B cell (primary cell): ENCODE results near the gene MAL.

Source experiments
- CTCF ChIP-seq: fragments of 200-600 bp; IDR thresholded peaks from one replicate; pipeline ENCODE4 v1.8.0; 2022; ENCODE audit warnings: antibody characterized with exemption, mild to moderate bottlenecking
- EZH2 ChIP-seq: IDR thresholded peaks from 2 replicates; pipeline ENCODE4 v1.6.1; 2012; ENCODE audit warnings: borderline replicate concordance, low read depth, mild to moderate bottlenecking, moderate library complexity, low read length; ENCODE audit not compliant: insufficient read depth, poor library complexity, severe bottlenecking

- TF ChIP-seq CTCF (no peak), EZH2 (no peak)
These were observed 26.1 kb downstream of the MAL start for GRCh38 chr2:95051626-95052025.
